Measurements from ENCODE around the gene OR5AL1.
"Not testable (repeated sequence)": the region's sequence is repeated elsewhere in the genome, so short reads cannot be mapped to it uniquely, and the experiment has no call there.

Gene OR5AL1

GRCh38 chr11:56412396-56412795, at the start of gene OR5AL1:
Gene OR5AL1 (plus strand): TSS chr11:56412696.
- no peak for DNase-seq (ENCODE audit: low read depth, low spot score)

DNA sequence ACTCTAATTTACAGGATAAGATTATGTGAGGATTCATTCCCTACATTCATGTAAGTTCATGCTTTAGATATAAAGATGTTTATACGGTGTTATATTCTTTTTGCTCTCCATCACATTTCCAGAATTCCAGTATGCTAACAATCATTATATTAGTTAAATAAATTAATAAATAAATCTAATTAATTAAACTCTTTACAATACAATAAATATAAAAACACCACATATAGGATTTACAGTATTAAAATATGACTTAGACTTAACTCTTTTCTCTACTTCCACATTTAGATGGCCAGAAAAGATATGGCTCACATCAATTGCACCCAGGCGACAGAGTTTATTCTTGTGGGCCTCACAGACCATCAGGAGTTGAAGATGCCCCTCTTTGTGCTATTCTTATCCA, 37.2 kb upstream of the OR5AL1 start, which contains the start of gene OR8U1:
Gene OR8U1, plus strand, starts transcription at position 301 of the 400 bp plus-strand sequence. Its CDS starts 0 bp downstream, at position 301.
- no peak for DNase-seq (ENCODE audit: low read depth, low spot score)

GRCh38 chr11:56380120-56380519, 32.4 kb upstream of the OR5AL1 start:
- DNase-seq (ENCODE audit: low read depth, low spot score) = no peak

- no peak for DNase-seq (ENCODE audit: low read depth, low spot score)
These were observed 18.1 kb upstream of the OR5AL1 start for GRCh38 chr11:56394381-56394780.

DNA sequence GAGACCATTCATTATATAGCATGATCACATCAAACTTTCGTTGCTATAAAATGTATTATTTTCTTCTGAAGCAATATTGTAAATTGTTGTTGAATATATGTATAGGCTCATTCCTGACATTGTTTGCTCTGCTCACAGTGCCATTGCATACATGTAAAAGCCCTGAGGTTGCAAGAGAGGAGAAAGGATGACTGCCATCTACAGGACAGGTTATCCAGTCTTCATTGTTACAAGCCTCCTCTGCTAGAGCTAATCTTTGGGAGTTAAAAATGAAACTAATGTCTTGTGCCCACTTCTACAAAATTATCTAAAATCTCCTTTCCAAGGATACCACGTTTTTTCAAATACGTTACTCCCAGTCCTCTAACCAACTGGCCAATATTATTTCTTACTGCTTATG, 16.4 kb upstream of the OR5AL1 start:
- DNase-seq (ENCODE audit: low read depth, low spot score) = no peak

GRCh38 chr11:56401858-56402461, 10.5 kb upstream of the OR5AL1 start:
- DNase-seq (ENCODE audit: low read depth, low spot score) = not testable (repeated sequence)

- no peak for DNase-seq (ENCODE audit: low read depth, low spot score)
These were observed 8.1 kb upstream of the OR5AL1 start for GRCh38 chr11:56404393-56404792.

- DNase-seq (ENCODE audit: low read depth, low spot score) = no peak
These were observed 1.7 kb upstream of the OR5AL1 start for GRCh38 chr11:56410801-56411200.

DNA sequence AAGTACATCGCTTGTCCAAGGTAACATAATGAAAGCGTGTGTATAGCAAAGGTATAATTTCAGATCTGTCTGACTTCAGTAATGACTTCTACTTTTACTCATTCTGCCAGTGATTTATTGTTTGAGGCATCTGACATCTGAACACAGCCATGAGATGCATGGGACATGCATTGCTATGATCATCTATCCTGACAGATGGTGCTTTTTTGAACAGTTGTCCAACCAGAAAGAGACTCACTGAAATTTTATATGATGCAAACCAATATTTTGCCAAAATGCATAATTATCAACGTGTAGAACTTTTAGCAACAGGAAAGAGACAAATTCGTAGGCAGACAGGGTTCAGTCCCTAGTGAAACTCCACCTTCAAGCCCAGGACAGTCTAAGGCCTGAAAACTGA, 41.0 kb downstream of the OR5AL1 start:
- no peak for DNase-seq (ENCODE audit: low read depth, low spot score)

DNA sequence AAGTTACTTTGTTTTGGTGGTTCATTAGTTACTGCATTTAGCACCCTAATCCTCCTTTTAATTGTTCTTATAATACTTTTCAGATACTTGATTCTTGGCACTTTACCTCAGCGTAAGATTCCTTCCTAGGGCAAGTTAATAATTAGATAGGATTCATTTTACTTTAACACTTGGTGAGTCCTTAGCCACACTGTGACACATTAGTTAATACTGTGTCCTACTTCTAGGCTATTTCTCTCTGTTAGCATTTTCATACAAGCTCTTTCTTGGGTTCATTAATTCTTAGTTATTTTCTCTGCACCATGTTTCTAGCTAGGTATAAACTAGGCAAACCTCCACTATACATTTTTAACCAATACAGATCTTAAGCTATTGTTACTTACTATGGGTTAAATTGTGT, 44.6 kb downstream of the OR5AL1 start:
- no peak for DNase-seq (ENCODE audit: low read depth, low spot score)

All from astrocyte of the hippocampus (primary cell).